SK-N-SH (cell line): ENCODE results near the gene FOXO1. TPM values are rescaled to one million over a fixed set of nuclear protein-coding genes. Genes with fewer than 3 reads are reported as not detected.
A peak's percentile ranks its signal among the peaks of the same experiment; 100 is the strongest.

ENCODE experiments used
- CTCF ChIA-PET: fragments of 300-600, 350-600 bp; formaldehyde crosslinking; extraction: SDS; loops from one replicate; lab custom pipeline; 2021; lab: Yijun Ruan, JAX
- POLR2A ChIA-PET: fragments of 350-600 bp; sonication (Branson Sonifier 250); formaldehyde crosslinking; extraction: SDS; loops from one replicate; lab custom pipeline; 2020; ENCODE audit warnings: antibody characterized with exemption, inconsistent platforms; lab: Yijun Ruan, JAX
- DNase-seq: peaks from one replicate; pipeline ENCODE4 v3.0.0; 2012
- H2AFZ ChIP-seq: fragments of 200-600 bp; sonication (generic); 2 replicates; pipeline ENCODE4 v1.8.1; 2016; ENCODE audit warnings: antibody characterized with exemption, mild to moderate bottlenecking, low read depth
- H3F3A ChIP-seq: fragments of 200-600 bp; sonication (generic); replicated peaks from 2 replicates; pipeline ENCODE3; 2016; ENCODE audit warnings: antibody characterized with exemption, mild to moderate bottlenecking; ENCODE audit not compliant: insufficient read depth
- H3K27ac ChIP-seq, 2 experiments: fragments of 200-500 bp in 1 of 2; fragments of 200-600 bp in 1 of 2; sonication (Bioruptor generic) in 1 of 2; sonication (generic), shearing (Covaris generic) in 1 of 2; 2 replicates each; pipeline versions ENCODE4 v1.5.1 to v1.6.1; 2014 to 2016; ENCODE audit warnings: low read depth in 2 of 2, inconsistent platforms in 1 of 2, low read length in 1 of 2, mild to moderate bottlenecking in 1 of 2, mixed read lengths in 1 of 2
- H3K27me3 ChIP-seq: fragments of 200-600 bp; sonication (generic), shearing (Covaris generic); 2 replicates; pipeline ENCODE4 v1.6.1; 2016; ENCODE audit warnings: mixed run types; ENCODE audit not compliant: insufficient read depth
- H3K36me3 ChIP-seq, 2 experiments: fragments of 200-500 bp in 1 of 2; fragments of 200-600 bp in 1 of 2; sonication (Bioruptor generic) in 1 of 2; sonication (generic) in 1 of 2; replicated peaks in 1 of 2; 2 replicates each; pipeline versions ENCODE3 to v1.5.1; 2014 to 2016; ENCODE audit warnings: low read length in 1 of 2, mild to moderate bottlenecking in 1 of 2; ENCODE audit not compliant: insufficient read depth in 2 of 2, control insufficient read depth in 1 of 2
- H3K4me1 ChIP-seq, 2 experiments: fragments of 200-500 bp in 1 of 2; fragments of 200-600 bp in 1 of 2; sonication (Bioruptor generic) in 1 of 2; sonication (generic), shearing (Covaris generic) in 1 of 2; 2 replicates each; pipeline versions ENCODE4 v1.5.1 to v1.6.1; 2014 to 2016; ENCODE audit warnings: low read depth in 1 of 2, low read length in 1 of 2, mixed run types in 1 of 2; ENCODE audit not compliant: insufficient read depth in 2 of 2, control insufficient read depth in 1 of 2
- H3K4me2 ChIP-seq: fragments of 200-600 bp; sonication (generic), shearing (Covaris generic); 2 replicates; pipeline ENCODE4 v1.6.1; 2017; ENCODE audit warnings: mixed run types
- H3K4me3 ChIP-seq, 2 experiments: fragments of 200-500 bp in 1 of 2; fragments of 200-600 bp in 1 of 2; sonication (Bioruptor generic) in 1 of 2; sonication (generic), shearing (Covaris generic) in 1 of 2; 2 replicates each; pipeline versions ENCODE4 v1.5.1 to v1.8.1; 2014 to 2016; ENCODE audit warnings: low read depth in 2 of 2, inconsistent platforms in 1 of 2, low read length in 1 of 2, mild to moderate bottlenecking in 1 of 2, mixed read lengths in 1 of 2, moderate library complexity in 1 of 2
- H3K79me2 ChIP-seq: fragments of 200-600 bp; sonication (generic); 2 replicates; pipeline ENCODE4 v1.8.1; 2017; ENCODE audit warnings: mild to moderate bottlenecking; ENCODE audit not compliant: insufficient read depth
- H3K9ac ChIP-seq: fragments of 200-600 bp; sonication (generic); 2 replicates; pipeline ENCODE4 v1.6.1; 2017; ENCODE audit warnings: mixed run types
- H3K9me2 ChIP-seq: fragments of 200-600 bp; sonication (generic); 2 replicates; pipeline ENCODE4 v1.6.1; 2017; ENCODE audit warnings: mixed run types
- H3K9me3 ChIP-seq: fragments of 200-600 bp; sonication (generic); 2 replicates; pipeline ENCODE4 v1.6.1; 2017; ENCODE audit warnings: mixed run types, mild to moderate bottlenecking, moderate library complexity
- H4K20me1 ChIP-seq: fragments of 200-600 bp; sonication (generic); 2 replicates; pipeline ENCODE4 v1.6.1; 2017; ENCODE audit warnings: mild to moderate bottlenecking, mixed run types; ENCODE audit not compliant: insufficient read depth
- CHD2 ChIP-seq: fragments of 150-350 bp; IDR thresholded peaks from 2 replicates; pipeline ENCODE4 v1.6.1; 2018; ENCODE audit warnings: low read length; ENCODE audit not compliant: partially characterized antibody
- FOXJ3 ChIP-seq: sonication (generic); formaldehyde crosslinking; IDR thresholded peaks from 2 replicates; pipeline ENCODE4 v1.5.1; 2020; ENCODE audit warnings: mild to moderate bottlenecking, missing genetic modification reagents
- FOXM1 ChIP-seq: IDR thresholded peaks from 2 replicates; pipeline ENCODE4 v1.4.0; 2012; ENCODE audit warnings: low read depth, mild to moderate bottlenecking
- POLR2AphosphoS5 ChIP-seq: IDR thresholded peaks from 2 replicates; pipeline ENCODE4 v1.6.1; 2012; ENCODE audit warnings: low read depth, low read length
- RCOR1 ChIP-seq: fragments of 150-350 bp; IDR thresholded peaks from 2 replicates; pipeline ENCODE4 v1.6.1; 2017; ENCODE audit warnings: antibody characterized with exemption, low read length
- RXRA ChIP-seq: IDR thresholded peaks from 2 replicates; pipeline ENCODE4 v1.4.0; 2012; ENCODE audit warnings: low read depth, mild to moderate bottlenecking, borderline replicate concordance
- WGBS: methylation state at CpG from one replicate; pipeline ENCODE4 v1.1.6; 2017; ENCODE audit warnings: low lambda C conversion rate; 5-methylcytosine and 5-hydroxymethylcytosine counted together
- polyA plus RNA-seq, 3 experiments: library from polyadenylated mRNA; depleted of rRNA; stranded (reverse); fragments of >200 nt; gene quantifications; 2 replicates each; pipeline ENCODE4 v1.2.3, GENCODE V29; 2012

The FOXO1 gene
- polyA plus RNA-seq, 1 of the 3 experiments (the other 2 are of a cell fraction) = 1.8 TPM

DNA sequence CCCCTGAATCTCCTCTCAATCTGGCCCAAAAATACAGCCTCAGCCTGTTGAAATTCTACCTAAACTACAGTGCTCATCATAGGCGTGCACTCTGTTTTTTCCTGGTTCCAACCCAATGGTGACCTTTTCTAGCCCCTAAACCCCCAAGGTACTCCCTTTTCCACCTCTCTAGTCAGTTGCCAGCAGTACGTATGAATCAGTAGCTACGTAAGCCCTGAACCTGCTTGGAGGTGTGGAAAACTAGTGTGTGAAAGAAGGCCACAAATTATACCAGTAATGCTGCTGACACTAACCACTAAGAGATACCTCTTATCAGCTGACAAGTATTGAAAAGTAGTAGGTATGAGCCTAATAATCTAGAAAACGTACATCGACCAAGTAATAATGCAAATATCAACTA, 60.9 kb downstream of the FOXO1 start:
- Histone ChIP-seq H3F3A (no peaks in the 10 kb centered on the region), H3K9me2 (no peaks in the 10 kb centered on the region), H2AFZ (no peak overlapping the region), H3K79me2 (peaks cover 4% of the 10 kb centered on the region; the same call in 1 of the 2 replicates), H3K27me3 (no peaks in the 10 kb centered on the region), H3K36me3 (no peaks in the 10 kb centered on the region), H3K4me1 (peaks cover 0 to 3% of the 10 kb centered on the region in 2 experiments; a peak in 2 of 4 replicates), H4K20me1 (no peaks in the 10 kb centered on the region; the same call in 1 of the 2 replicates), H3K4me3 (no peak overlapping the region), H3K9me3 (no peaks in the 10 kb centered on the region), H3K4me2 (no peak overlapping the region), H3K27ac (no peak overlapping the region), H3K9ac (no peak overlapping the region)
- CTCF ChIA-PET = interaction anchor here (0.7 to 1.2 kb wide), 2 partner anchors 10 to 504 kb away, joined by 3 read pairs; no protein-coding TSS in a partner anchor
- WGBS = 86% methylated on average over 5 of the region's 5 CpGs
- no peak for DNase-seq
- no peak for TF ChIP-seq CHD2
- no peak for TF ChIP-seq FOXM1
- no peak for TF ChIP-seq RXRA
- no peak for TF ChIP-seq RCOR1
- POLR2A ChIA-PET = no interaction called here

DNA sequence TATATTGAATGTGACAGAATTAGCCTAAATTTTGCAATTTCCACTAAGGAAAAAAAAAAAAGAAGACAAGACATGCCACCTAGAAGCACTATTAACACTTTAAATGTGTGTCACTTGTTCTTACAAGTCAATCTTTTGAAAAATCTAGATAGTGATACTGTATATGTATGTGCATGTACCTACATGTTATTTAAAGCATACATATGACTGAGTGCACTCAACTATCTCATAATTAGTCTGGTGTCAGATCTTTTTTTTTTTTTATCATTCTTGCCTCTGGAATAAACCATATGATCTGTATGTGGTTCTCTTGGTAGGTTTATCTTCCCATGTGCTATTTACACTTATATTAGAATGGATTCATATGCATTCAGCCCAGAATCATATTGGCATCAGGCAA, 62.3 kb downstream of the FOXO1 start:
- H3K4me3 ChIP-seq = no peak overlapping the region
- H3K4me2 ChIP-seq = no peak overlapping the region
- H3K4me1 ChIP-seq = peaks cover 0 to 3% of the 10 kb centered on the region in 2 experiments; a peak in 2 of 4 replicates
- CTCF ChIA-PET = no interaction called here
- TF ChIP-seq POLR2AphosphoS5 (no peak), FOXJ3 (CRISPR knock-in tag) (no peak)
- H3K27ac ChIP-seq = no peak overlapping the region
- H4K20me1 ChIP-seq = no peaks in the 10 kb centered on the region; the same call in 1 of the 2 replicates
- POLR2A ChIA-PET = no interaction called here
- H3K79me2 ChIP-seq = no peaks in the 10 kb centered on the region
- no peaks in the 10 kb centered on the region for H3K36me3 ChIP-seq
- H3K9me3 ChIP-seq = no peaks in the 10 kb centered on the region
- no peaks in the 10 kb centered on the region for H3K27me3 ChIP-seq
- no peak overlapping the region for H3K9ac ChIP-seq
- H3F3A ChIP-seq = no peaks in the 10 kb centered on the region
- H3K9me2 ChIP-seq = no peaks in the 10 kb centered on the region
- H2AFZ ChIP-seq = no peak overlapping the region
- DNase-seq = no peak

DNA sequence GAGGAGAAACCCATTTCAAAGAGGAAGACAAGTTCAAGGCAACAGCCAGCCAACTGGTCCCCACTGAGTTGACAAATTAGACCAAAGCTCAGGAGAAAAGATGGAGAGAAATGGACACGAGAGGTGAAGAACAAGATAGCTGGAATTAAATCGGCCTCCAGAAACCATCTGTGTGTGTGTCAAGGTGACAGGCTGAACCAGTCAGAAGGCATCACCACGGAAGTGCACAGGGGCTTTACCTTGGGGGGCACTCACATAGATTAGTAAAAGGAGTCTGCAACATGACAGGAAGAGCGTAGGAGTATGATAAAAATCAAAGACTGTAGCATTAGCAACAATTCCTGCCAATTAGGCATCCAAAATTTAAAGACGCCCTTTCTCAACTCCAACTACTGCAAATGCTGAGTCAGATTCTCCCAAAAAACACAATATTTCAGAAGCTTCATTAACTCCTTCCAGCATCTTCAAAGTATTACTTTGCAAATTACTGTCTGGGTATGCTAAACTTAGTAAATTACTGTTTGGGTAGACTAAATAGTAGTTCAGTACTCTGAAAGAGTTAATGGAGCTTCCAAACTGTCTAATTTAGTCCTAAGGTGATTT, 66.2 kb downstream of the FOXO1 start:
- no peak overlapping the region for H3K4me3 ChIP-seq
- H4K20me1 ChIP-seq = no peaks in the 10 kb centered on the region; the same call in 1 of the 2 replicates
- TF ChIP-seq POLR2AphosphoS5 (no peak), RCOR1 (no peak)
- ChIA-PET CTCF (no interaction called here), POLR2A (no interaction called here)
- peaks cover 0 to 3% of the 10 kb centered on the region in 2 experiments; a peak in 2 of 4 replicates for H3K4me1 ChIP-seq
- H3K79me2 ChIP-seq = no peaks in the 10 kb centered on the region
- H3K9me3 ChIP-seq = no peaks in the 10 kb centered on the region
- no peak overlapping the region for H2AFZ ChIP-seq
- WGBS = 90% methylated on average over 5 of the region's 5 CpGs
- H3K36me3 ChIP-seq = no peaks in the 10 kb centered on the region
- no peak for DNase-seq
- H3K4me2 ChIP-seq = no peak overlapping the region
- H3K9ac ChIP-seq = no peak overlapping the region
- H3K27me3 ChIP-seq = no peaks in the 10 kb centered on the region
- H3F3A ChIP-seq = no peaks in the 10 kb centered on the region
- H3K27ac ChIP-seq = peak overlapping the region in 1 of 2 experiments; percentile 60; a peak in 1 of 4 replicates
- no peaks in the 10 kb centered on the region for H3K9me2 ChIP-seq
